NCI-H187 treated with DMSO at 0.1 percent for 48 hours (cell line): ENCODE measurements around the gene CES4A.
A peak's percentile ranks its signal among the peaks of the same experiment; 100 is the strongest.
"Not testable (repeated sequence)": the region's sequence is repeated elsewhere in the genome, so short reads cannot be mapped to it uniquely, and the experiment has no call there.

Experiments used
- DNase-seq: peaks from one replicate; lab custom pipeline; 2025; lab: John Stamatoyannopoulos, UW

The CES4A gene

DNA sequence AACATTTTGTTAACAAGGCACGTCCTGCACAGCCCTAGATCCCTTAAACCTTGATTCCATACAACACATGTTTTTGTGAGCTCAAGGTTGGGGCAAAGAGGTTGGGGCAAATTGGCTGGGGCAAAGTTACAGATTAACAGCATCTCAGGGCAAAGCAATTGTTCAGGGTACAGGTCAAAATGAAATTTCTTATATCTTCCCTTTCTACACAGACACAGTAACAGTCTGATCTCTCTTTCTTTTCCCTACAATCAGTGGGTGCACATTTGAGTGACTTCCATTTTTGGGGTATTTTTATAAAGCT lies 32.3 kb upstream of the CES4A start:
- not testable (repeated sequence) for DNase-seq

DNA sequence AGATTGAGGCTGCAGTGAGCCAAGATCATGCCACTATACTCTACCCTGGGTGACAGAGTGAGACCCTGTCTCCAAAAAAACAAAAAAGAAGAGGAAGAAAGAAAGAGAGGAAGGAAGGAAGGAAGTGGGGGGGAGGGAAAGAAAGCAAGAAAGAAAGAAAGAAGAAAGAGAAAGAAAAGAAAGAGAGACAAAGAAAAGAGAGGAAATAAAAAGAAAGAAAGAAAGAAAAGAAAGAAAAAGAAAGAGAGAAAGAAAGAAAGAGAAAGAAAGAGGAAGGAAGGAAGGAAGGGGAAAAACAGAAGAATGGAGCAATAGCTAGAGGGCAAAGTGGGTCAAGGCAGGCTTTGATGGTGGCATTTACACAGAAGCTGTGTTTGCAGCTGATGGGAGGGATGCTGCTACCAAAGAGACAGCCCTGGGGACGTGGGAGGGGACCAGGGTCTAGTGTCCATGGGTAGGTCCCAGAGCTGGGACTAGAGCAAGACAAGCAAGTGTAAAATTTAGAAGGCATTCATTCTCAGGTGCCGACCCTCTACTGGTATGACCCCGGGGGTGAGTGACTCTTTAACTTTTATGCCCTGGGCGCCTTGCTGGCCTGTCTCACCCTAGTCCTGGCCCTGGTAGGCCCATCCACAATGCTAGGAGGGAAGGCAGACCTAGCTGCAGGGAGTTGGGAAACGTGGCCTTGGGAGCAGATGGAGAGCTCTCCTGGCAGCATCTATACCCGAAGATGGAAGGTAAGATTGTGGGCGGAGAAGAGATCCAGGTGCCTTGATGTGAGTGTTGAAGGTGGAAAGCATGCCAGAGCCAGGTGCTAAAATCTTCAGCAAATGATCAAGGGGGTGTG lies 29.3 kb upstream of the CES4A start:
- DNase-seq: no peak

DNA sequence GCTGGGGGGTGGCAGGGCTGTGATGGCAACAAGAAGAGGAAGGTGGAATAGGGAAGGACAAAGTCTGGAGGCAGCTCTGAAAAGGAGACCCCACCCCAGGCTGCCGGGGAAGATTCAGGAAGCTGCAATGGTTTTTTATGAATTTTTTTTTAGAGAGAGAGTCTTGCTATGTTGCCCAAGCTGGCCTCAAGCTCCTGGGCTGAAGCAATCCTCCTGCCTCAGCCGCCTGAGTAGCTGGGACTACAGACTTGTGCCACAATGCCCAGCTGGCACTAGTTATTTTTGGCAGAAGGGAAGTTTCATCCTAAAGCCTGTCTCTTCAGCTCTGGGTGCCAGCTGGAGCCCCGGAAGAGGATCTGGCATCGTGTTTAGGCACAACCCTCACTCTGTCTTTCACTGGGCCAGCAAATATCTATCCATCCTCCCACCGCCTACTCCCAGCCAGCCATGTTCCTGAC lies 28.7 kb upstream of the CES4A start:
- no peak for DNase-seq

DNA sequence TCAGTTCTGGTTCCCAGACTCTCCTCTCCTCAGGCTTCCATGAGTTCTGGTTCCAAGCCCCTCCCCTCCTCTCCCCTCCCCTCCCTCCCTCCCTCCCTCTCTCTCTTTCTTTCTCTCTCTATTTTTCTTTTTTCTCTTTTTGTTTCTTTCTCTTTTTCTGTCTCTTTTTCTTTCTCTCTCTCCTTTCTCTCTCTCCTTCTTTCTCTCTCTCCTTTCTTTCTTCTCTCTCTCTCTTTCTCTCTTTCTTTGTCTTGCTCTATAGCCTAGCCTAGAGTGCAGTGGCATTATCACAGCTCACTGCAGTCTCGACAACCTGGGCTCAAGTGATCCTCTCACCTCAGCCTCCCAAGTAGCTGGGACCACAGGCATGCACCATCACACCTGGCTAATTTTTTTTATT lies 28.1 kb upstream of the CES4A start:
- no peak for DNase-seq

DNA sequence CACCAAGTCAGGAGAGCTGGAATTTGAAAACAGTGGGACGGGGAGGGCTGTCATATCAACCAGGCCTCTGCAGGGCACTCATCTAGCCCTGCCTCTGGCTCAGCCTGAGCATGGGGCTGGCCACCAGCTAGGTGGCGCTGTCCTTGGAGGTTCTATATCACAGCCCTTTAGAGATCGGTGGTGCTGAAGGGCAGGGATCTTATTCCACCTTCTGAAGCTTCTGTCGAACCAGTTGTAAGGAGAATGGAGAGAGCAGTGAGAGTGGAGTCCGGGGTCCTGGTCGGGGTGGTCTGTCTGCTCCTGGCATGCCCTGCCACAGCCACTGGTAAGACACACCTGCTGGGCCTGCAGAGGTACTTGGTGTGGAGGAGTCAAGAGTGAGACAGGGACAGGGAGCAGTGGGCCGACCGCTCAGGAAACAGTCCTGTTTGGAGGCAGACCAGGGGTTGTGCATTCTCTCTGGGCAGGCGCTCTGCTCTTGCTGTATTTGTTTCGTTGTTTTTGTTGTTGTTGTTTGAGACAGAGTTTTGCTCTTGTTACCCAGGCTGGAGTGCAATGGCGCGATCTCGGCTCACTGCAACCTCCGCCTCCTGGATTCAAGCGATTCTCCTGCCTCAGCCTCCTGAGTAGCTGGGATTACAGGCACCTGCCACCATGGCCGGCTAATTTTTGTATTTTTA lies 27.2 kb upstream of the CES4A start, which contains the start of gene CES3:
TSS of gene CES3 (plus strand) at position 202 of the 680 bp plus-strand sequence. CDS start at position 244, 42 bp downstream.
- no peak for DNase-seq

DNA sequence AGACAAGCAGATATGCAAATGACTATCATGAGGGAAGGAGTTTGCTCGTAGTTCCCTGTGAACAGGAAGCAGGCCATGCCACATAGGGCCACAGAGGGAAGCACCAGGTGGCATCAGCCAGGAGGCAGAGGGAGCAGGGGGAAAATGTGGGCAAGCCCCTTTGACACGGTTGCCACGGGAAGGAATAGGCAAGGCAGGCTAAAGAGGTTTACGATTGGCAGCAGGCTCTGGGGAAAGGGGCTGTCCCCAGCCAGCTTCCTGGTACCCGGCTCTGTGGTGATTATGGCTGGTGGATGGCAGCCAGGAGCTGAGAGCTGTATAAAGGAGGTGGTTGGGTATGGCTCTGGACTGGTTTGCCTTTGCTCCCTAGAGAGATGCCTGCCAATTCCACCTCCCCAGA lies 26.5 kb upstream of the CES4A start:
- no peak for DNase-seq

DNA sequence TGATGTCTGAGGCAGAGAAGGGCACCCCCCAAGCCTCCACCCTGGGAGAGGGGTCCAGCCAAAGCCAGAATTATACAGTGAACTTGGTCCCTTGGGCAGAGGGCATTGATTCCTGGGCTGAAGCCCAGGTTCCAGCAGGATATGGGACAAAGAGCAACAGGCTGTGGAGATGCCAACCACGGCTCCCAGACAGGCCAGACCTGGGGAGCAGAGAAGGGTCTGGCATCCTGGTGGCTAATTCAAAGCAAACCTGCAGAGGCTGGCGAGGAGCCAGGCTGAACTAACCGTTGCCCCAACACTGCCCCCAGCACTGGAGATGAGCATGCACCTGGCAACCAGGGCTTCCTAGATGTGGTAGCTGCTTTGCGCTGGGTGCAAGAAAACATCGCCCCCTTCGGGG lies 24.3 kb upstream of the CES4A start:
- no peak for DNase-seq

DNA sequence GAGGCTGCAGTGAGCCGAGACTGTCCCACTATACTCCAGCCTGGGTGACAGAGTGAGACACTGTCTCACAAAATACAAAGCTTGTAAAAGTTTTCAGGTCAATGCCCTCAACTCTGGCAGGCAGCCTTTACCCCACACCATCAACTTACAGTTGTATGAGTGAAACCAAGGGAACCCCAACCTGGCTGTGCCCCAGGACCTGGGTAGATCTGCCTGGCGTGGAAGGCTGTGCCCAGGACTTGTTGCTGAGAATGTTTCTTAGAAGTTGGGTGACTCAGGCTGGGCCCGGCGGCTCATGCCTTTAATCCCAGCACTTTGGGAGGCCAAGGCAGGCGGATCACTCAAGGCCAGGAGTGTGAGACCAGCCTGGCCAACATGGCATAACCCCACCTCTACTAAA lies 19.5 kb upstream of the CES4A start:
- no peak for DNase-seq

DNA sequence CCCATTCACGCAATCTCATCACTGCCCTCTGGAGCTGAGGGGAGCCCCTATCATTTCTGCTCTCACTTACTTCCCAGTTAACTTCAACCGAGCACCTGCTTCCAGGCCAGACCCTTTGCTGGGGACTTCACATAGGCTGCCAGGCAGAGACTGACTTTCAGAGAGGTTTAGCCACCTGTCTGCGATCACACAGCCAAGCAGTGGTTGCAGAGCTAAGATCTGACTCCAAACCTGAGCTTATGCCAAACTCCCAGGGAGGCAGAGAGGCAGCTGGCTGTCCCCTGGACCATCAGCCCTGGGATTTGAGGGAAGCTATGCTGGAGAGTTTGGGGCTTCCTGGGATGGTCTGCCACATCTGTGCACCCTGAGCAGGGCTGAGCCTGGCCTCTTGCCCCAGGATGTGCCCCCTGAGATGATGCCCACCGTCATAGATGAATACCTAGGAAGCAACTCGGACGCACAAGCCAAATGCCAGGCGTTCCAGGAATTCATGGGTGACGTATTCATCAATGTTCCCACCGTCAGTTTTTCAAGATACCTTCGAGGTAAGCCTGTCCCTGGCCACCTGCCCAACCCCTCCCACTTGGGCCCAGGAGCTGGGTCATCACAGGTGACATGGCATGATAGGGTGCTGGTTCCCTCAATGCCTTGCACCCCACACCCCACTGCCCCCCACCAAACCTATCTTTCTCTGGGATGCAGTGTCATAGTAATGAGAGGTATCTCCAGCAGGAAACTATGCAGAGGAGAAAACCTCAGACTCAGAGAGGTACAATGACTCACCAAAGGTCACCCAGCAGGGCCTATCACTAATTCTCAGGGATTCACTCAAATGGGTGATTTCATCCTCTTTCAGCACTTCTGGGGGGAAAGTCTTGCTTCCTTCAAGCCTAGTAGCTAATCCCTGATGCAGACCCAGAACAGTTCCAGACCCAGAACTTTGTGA lies 17.3 kb upstream of the CES4A start:
- DNase-seq: no peak

DNA sequence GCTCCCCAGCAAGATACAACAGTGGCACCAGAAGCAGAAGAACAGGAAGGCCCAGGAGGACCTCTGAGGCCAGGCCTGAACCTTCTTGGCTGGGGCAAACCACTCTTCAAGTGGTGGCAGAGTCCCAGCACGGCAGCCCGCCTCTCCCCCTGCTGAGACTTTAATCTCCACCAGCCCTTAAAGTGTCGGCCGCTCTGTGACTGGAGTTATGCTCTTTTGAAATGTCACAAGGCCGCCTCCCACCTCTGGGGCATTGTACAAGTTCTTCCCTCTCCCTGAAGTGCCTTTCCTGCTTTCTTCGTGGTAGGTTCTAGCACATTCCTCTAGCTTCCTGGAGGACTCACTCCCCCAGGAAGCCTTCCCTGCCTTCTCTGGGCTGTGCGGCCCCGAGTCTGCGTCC lies 15.4 kb upstream of the CES4A start:
- DNase-seq: no peak

DNA sequence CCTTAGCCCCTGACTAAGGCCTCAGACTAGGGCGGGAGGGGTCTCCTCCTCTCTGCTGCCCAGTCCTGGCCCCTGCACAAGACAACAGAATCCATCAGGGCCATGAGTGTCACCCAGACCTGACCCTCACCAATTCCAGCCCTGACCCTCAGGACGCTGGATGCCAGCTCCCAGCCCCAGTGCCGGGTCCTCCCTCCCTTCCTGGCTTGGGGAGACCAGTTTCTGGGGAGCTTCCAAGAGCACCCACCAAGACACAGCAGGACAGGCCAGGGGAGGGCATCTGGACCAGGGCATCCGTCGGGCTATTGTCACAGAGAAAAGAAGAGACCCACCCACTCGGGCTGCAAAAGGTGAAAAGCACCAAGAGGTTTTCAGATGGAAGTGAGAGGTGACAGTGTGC lies 14.7 kb upstream of the CES4A start:
- no peak for DNase-seq

DNA sequence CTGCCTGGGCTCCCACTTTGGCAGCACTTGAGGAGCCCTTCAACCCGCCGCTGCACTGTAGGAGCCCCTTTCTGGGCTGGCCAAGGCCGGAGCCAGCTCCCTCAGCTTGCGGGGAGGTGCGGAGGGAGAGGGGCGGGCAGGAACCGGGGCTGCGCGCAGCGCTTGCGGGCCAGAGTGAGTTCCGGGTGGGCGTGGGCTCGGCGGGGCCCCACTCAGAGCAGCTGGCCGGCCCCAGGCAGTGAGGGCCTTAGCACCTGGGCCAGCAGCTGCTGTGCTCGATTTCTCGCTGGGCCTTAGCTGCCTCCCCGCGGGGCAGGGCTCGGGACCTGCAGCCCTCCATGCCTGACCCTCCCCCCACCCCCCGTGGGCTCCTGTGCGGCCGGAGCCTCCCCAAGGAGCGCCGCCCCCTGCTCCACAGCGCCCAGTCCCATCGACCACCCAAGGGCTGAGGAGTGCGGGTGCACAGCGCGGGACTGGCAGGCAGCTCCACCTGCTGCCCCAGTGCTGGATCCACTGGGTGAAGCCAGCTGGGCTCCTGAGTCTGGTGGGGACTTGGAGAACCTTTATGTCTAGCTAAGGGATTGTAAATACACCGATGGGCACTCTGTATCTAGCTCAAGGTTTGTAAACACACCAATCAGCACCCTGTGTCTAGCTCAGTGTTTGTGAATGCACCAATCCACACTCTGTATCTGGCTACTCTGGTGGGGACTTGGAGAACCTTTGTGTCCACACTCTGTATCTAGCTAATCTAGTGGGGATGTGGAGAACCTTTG lies 14.0 kb upstream of the CES4A start:
- DNase-seq: not testable (repeated sequence)

DNA sequence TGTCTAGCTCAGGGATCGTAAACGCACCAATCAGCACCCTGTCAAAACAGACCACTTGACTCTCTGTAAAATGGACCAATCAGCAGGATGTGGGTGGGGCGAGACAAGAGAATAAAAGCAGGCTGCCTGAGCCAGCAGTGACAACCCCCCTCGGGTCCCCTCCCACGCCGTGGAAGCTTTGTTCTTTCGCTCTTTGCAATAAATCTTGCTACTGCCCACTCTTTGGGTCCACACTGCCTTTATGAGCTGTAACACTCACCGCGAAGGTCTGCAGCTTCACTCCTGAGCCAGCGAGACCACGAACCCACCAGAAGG lies 13.5 kb upstream of the CES4A start:
- not testable (repeated sequence) for DNase-seq

DNA sequence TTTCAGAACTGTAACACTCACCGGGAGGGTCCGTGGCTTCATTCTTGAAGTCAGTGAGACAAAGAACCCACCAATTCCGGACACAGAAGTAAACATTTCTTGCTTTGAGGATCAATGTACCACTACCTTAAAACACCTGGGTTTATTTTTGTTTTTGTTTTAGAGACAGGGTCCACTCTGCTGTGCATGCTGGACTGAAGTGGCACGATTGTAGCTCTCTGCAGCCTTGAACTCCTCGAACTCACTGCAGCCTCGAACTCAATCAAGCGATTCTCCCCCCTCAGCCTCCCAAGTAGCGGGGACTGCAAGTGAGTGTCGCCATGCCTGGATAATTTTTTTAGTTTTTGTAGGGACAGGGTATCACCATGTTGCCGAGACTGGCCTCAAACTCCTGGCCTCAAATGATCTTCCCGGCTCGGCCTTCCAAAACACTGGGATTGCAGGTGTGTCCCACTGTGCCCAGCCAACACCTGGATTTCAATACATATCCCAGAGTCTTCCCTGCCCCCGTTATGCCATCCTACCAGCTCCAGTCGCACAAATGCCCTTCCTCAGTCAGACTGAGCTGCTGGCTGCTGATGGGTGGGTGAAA lies 13.0 kb upstream of the CES4A start:
- no peak for DNase-seq

DNA sequence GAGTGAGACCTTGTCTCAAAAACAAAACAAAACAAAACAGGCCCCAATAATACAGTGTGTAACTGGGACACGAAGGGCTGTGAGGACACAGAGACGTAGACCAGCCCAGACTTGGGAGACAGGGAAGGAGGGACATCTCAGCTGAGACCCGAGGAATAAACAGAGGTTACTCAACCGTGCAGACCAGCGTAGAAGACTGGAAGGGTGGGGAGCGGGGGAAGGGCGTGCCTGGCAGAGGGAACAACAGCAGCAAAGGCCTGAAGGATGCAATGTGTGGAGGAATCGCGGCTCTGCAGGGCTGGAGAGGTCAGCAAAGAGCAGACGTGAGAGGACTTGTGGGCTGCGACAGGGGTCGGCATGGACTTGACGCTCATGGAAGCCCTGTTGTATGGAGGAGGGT lies 11.6 kb upstream of the CES4A start:
- DNase-seq: no peak

DNA sequence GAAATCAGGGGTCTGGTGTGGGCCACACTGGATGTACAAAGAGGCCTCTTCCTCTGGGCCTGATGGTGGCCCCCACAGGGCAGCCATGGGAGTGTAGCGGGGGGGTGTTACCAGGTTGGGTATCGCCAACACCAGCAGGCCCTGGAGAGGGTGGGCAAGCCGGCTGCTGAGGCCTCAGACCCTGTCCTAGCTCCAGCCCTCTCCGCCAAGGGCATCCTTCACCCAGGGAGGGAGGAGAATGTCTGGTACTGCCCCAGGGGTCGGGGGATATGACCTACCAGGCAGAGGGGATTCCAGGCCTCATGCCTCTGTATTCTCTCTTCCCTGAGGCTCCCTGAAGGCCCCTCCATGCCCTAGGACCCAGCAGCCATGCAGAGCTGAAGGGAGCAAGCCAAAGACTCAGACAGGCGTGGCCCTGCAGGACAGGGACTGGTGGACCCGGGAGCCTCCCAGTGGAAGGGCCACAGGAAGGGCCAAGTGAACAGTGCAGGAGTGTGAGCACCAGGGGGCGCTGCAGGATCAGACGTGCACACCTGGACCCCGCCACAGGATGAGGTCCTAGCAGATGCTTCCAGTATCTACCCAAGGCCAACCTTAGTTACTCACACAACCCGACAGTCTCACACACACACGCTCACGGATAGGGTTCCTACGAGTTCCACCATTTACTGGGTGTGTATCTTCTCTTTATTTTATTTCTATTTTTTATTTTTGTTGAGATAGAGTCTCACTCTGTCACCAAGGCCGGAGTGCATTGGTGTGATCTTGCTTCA lies 10.9 kb upstream of the CES4A start:
- peak; percentile 21 for DNase-seq

DNA sequence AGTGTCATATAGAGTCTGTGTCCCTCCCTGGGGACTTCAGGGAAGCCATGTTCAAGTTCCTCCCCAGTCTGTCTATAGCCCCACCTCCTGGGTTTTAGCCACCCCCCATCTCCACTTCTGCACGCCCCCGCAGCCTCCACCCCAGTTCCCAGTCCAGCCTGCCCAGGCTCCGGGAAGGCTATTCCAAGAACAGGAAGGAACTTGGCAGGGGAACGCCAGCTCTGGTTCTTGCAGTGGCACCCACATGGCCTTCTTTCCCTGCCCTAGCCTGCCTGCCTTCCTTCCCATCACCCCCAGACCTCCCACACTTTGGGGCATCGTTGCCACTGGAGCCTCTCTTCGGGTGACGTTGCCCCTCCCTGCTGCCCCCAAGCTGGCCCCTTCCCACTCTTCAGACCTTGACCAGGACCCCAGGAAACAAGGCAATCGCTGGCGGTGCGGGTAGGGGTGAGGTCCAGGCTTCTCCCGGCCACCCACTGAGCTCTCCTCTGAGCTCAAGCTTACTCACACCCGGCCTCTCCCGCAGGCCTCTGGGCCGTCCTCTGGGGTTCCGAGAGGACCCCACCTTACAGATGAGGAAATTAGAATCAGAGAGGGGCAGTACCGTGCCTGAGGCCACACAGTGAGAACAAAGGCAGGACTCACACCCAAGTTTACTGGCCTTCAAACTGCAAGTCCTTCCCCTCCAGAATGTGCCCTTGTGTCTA lies 9.2 kb upstream of the CES4A start:
- DNase-seq: no peak

DNA sequence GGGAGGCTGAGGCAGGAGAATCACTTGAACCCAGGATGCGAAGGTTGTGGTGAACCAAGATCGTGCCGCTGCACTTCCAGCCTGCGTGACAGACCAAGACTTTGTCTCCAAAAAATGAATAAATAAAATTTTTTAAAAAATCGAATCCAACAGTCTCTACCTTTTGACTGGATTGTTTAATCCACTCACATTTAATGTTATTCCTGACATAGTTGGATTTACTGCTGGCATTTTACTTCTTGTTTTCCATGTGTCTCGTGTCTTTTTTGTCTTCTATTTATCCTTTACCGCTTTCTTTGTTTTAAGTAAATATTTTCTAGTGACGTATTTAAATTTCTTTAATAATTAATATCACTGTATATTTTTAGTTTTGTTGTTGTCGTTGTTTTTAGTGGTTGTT lies 5.4 kb upstream of the CES4A start:
- DNase-seq: no peak

DNA sequence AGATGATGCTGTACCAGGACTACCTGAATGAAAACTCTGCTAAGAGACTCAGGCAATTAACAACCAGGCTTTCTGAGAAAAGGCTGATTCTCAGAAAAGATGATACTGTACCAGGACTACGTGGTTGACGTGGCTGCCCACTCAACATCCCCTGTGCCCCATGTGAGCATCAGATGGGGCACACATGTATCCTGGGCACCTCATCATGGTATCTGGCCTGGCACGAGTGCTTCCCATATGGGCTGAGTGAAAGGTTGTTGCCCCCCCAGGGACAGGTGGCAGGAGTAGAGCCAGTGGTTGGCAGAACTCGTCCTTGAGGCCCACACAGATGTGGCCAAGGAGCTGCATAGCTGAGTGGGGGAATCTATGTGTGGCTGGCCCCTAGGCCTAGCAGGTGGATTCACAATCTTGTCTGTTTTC lies 3.5 kb upstream of the CES4A start:
- no peak for DNase-seq

DNA sequence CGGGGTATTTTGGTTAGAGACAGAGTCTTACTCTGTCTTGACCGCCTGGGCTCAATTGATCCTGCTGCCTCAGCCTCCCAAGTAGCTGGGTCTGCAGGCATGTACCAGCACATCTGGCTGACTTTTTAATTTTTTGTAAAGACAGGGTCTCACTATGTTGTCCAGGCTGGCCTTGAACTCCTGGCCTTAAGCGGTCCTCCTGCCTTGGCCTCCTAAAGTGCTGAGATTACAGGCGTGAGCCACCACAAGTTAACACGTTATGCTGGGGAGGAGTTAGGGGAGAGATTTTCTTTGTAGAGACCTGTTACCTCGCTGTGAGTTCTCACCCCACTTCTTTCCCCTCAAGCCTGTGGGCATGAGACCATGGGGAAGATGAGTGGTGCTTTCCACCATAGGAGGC lies 1.8 kb upstream of the CES4A start:
- DNase-seq: no peak
